Endodermal cell (in vitro differentiated cells): ENCODE measurements around the gene TSKS. TPM values are rescaled to one million over a fixed set of nuclear protein-coding genes. Genes with fewer than 3 reads are reported as not detected.
A peak's percentile ranks its signal among the peaks of the same experiment; 100 is the strongest.

Experiments
- DNase-seq: peaks from one replicate; pipeline ENCODE4 v3.0.0-alpha.2; 2017
- H3K27ac ChIP-seq: 2 replicates; pipeline ENCODE4 v1.5.1; 2013; ENCODE audit warnings: mild to moderate bottlenecking, low read depth, low read length, moderate library complexity
- H3K27me3 ChIP-seq: 2 replicates; pipeline ENCODE4 v1.6.1; 2013; ENCODE audit warnings: mild to moderate bottlenecking, low read length, moderate library complexity; ENCODE audit not compliant: insufficient read depth, control insufficient read depth, poor library complexity, severe bottlenecking
- H3K36me3 ChIP-seq: 2 replicates; pipeline ENCODE4 v1.7.0; 2013; ENCODE audit warnings: mild to moderate bottlenecking, low read length, moderate library complexity; ENCODE audit not compliant: control insufficient read depth, insufficient read depth
- H3K4me1 ChIP-seq: one replicate; pipeline ENCODE4 v1.7.0; 2013; ENCODE audit warnings: low read length; ENCODE audit not compliant: control insufficient read depth, insufficient read depth
- H3K4me3 ChIP-seq: 2 replicates; pipeline ENCODE4 v1.5.1; 2013; ENCODE audit warnings: mild to moderate bottlenecking, low read length, moderate library complexity
- H3K9ac ChIP-seq: 2 replicates; pipeline ENCODE4 v1.6.1; 2013; ENCODE audit warnings: mild to moderate bottlenecking, low read length, moderate library complexity; ENCODE audit not compliant: poor library complexity, severe bottlenecking; ENCODE audit errors: extremely low read depth
- H3K9me3 ChIP-seq: 2 replicates; pipeline ENCODE4 v1.6.1; 2013; ENCODE audit warnings: mild to moderate bottlenecking, low read length, moderate library complexity; ENCODE audit not compliant: control insufficient read depth
- H3K27ac Mint-ChIP-seq: 2 replicates; pipeline ENCODE4 v1.8.0; 2020; ENCODE audit warnings: mixed read lengths
- H3K27me3 Mint-ChIP-seq: 2 replicates; pipeline ENCODE4 v1.8.0; 2021; ENCODE audit warnings: mild to moderate bottlenecking, mixed read lengths; ENCODE audit not compliant: insufficient read depth
- H3K36me3 Mint-ChIP-seq: 2 replicates; pipeline ENCODE4 v1.8.0; 2020; ENCODE audit warnings: low read depth, mixed read lengths
- H3K4me1 Mint-ChIP-seq: 2 replicates; pipeline ENCODE4 v1.8.0; 2020; ENCODE audit warnings: mixed read lengths
- H3K4me3 Mint-ChIP-seq: 2 replicates; pipeline ENCODE4 v1.8.0; 2020; ENCODE audit warnings: mild to moderate bottlenecking, moderate library complexity, mixed read lengths
- H3K9me3 Mint-ChIP-seq: 2 replicates; pipeline ENCODE4 v1.8.0; 2020; ENCODE audit warnings: mild to moderate bottlenecking, mixed read lengths
- CTCF ChIP-seq: fragments of 200-600 bp; sonication (generic); conservative IDR thresholded peaks from 2 replicates; pipeline ENCODE4 v1.5.0; 2021; ENCODE audit warnings: antibody characterized with exemption, mild to moderate bottlenecking
- WGBS, 2 experiments: methylation state at CpG; one replicate each; pipeline versions ENCODE4 v1.1.5 to v1.1.7; 2013; ENCODE audit warnings: missing lambda C conversion rate in 2 of 2, mixed read lengths in 1 of 2; ENCODE audit not compliant: insufficient coverage in 1 of 2, insufficient read length in 1 of 2; 5-methylcytosine and 5-hydroxymethylcytosine counted together
- total RNA-seq, 2 donors: library from RNA; stranded (reverse); fragmentation: NEBNext Ultra II Directional in 1 of 2; extraction: Animal tissue kit (Norgen Biotek cat#: 25700) in 1 of 2; gene quantifications; 2 replicates in 1 of 2; 3 replicates in 1 of 2; pipeline ENCODE4 v1.2.1, GENCODE V29; 2021

Gene TSKS
- total RNA-seq, 2 donors from 2014 or later: 0.31 TPM; not detected in 1

GRCh38 chr19:49713236-49713845, 49.8 kb downstream of the TSKS start:
- no peaks in the 10 kb centered on the region for H3K9me3 ChIP-seq
- H3K9ac ChIP-seq: no peak overlapping the region
- H3K4me1 Mint-ChIP-seq: no peaks in the 10 kb centered on the region
- no peak overlapping the region for H3K4me3 ChIP-seq
- H3K4me1 ChIP-seq: no peaks in the 10 kb centered on the region
- peaks cover 27% of the 10 kb centered on the region for H3K36me3 Mint-ChIP-seq
- H3K27me3 Mint-ChIP-seq: no peaks in the 10 kb centered on the region
- TF ChIP-seq CTCF: no peak
- H3K4me3 Mint-ChIP-seq: no peak overlapping the region
- H3K27ac ChIP-seq: no peak overlapping the region
- no peak overlapping the region for H3K27ac Mint-ChIP-seq
- no peaks in the 10 kb centered on the region for H3K36me3 ChIP-seq
- DNase-seq: no peak
- H3K27me3 ChIP-seq: no peaks in the 10 kb centered on the region
- 83 to 88% methylated on average over 5 to 7 of the region's 8 CpGs for WGBS, 2 experiments
- H3K9me3 Mint-ChIP-seq: peaks cover 3% of the 10 kb centered on the region

GRCh38 chr19:49712397-49712859, 50.7 kb downstream of the TSKS start:
- peak; percentile 95 for DNase-seq
- Mint-ChIP-seq H3K4me1 (no peaks in the 10 kb centered on the region), H3K4me3 (no peak overlapping the region), H3K27me3 (no peaks in the 10 kb centered on the region), H3K9me3 (peaks cover 2% of the 10 kb centered on the region), H3K36me3 (peaks cover 28% of the 10 kb centered on the region), H3K27ac (no peak overlapping the region)
- Histone ChIP-seq H3K4me1 (no peaks in the 10 kb centered on the region), H3K4me3 (no peak overlapping the region), H3K36me3 (no peaks in the 10 kb centered on the region), H3K27me3 (no peaks in the 10 kb centered on the region), H3K27ac (no peak overlapping the region), H3K9me3 (no peaks in the 10 kb centered on the region), H3K9ac (no peak overlapping the region)
- no peak for TF ChIP-seq CTCF
- 82 to 86% methylated on average over 12 to 20 of the region's 20 CpGs for WGBS, 2 experiments

GRCh38 chr19:49710372-49710951, 52.6 kb downstream of the TSKS start:
- no peak for DNase-seq
- H3K36me3 Mint-ChIP-seq: peaks cover 33% of the 10 kb centered on the region
- 92 to 93% methylated on average over 12 to 20 of the region's 20 CpGs for WGBS, 2 experiments
- no peaks in the 10 kb centered on the region for H3K27me3 ChIP-seq
- no peaks in the 10 kb centered on the region for H3K4me1 Mint-ChIP-seq
- H3K27ac Mint-ChIP-seq: no peak overlapping the region
- H3K36me3 ChIP-seq: no peaks in the 10 kb centered on the region
- no peaks in the 10 kb centered on the region for H3K27me3 Mint-ChIP-seq
- no peak overlapping the region for H3K4me3 Mint-ChIP-seq
- no peak for TF ChIP-seq CTCF
- no peak overlapping the region for H3K9ac ChIP-seq
- H3K4me1 ChIP-seq: no peaks in the 10 kb centered on the region
- H3K9me3 ChIP-seq: no peaks in the 10 kb centered on the region
- no peak overlapping the region for H3K4me3 ChIP-seq
- peaks cover 2% of the 10 kb centered on the region for H3K9me3 Mint-ChIP-seq
- no peak overlapping the region for H3K27ac ChIP-seq
